Mesenchymal stem cell (in vitro differentiated cells and primary cell): Measurements from ENCODE around the gene PPP1R10.
A peak's percentile ranks its signal among the peaks of the same experiment; 100 is the strongest.

Source experiments
- DNase-seq: peaks from one replicate; pipeline ENCODE4 v3.0.0-alpha.2; 2013
- H2AFZ ChIP-seq: one replicate; pipeline ENCODE4 v1.6.1; 2013; ENCODE audit warnings: low read depth, mild to moderate bottlenecking, control low read depth, inconsistent platforms, low read length, moderate library complexity
- H2AK5ac ChIP-seq: 2 replicates; pipeline ENCODE4 v1.6.1; 2013; ENCODE audit warnings: low read length, moderate library complexity, mild to moderate bottlenecking, inconsistent platforms; ENCODE audit not compliant: severe bottlenecking
- H2BK120ac ChIP-seq: one replicate; pipeline ENCODE4 v1.6.1; 2013; ENCODE audit warnings: low read depth, mild to moderate bottlenecking, inconsistent platforms, low read length, moderate library complexity
- H2BK12ac ChIP-seq, 2 experiments: one replicate each; pipeline ENCODE4 v1.6.1; 2013; ENCODE audit warnings: inconsistent platforms in 2 of 2, low read length in 2 of 2, mild to moderate bottlenecking in 2 of 2, moderate library complexity in 2 of 2, control low read depth in 1 of 2
- H2BK15ac ChIP-seq: one replicate; pipeline ENCODE4 v1.6.1; 2013; ENCODE audit warnings: mild to moderate bottlenecking, low read depth, inconsistent platforms; ENCODE audit not compliant: poor library complexity, severe bottlenecking
- H2BK5ac ChIP-seq: 2 replicates; pipeline ENCODE4 v1.6.1; 2013; ENCODE audit warnings: low read depth, mild to moderate bottlenecking, low read length, control low read depth, inconsistent platforms; ENCODE audit not compliant: poor library complexity, severe bottlenecking
- H3K14ac ChIP-seq, 2 experiments: one replicate each; pipeline ENCODE4 v1.6.1; 2013; ENCODE audit warnings: inconsistent platforms in 2 of 2, low read length in 2 of 2, control low read depth in 1 of 2, mild to moderate bottlenecking in 1 of 2, moderate library complexity in 1 of 2
- H3K18ac ChIP-seq, 2 experiments: one replicate each; pipeline ENCODE4 v1.6.1; 2013; ENCODE audit warnings: inconsistent platforms in 2 of 2, low read length in 2 of 2, control low read depth in 1 of 2, low read depth in 1 of 2, mild to moderate bottlenecking in 1 of 2
- H3K23ac ChIP-seq, 2 experiments: one replicate each; pipeline ENCODE4 v1.6.1; 2013; ENCODE audit warnings: inconsistent platforms in 2 of 2, low read length in 2 of 2, mild to moderate bottlenecking in 2 of 2, moderate library complexity in 2 of 2, control low read depth in 1 of 2
- H3K27ac ChIP-seq: 2 replicates; pipeline ENCODE4 v1.5.1; 2013; ENCODE audit warnings: mild to moderate bottlenecking, moderate library complexity, low read length, control low read depth, inconsistent platforms; ENCODE audit not compliant: poor library complexity, severe bottlenecking
- H3K27me3 ChIP-seq, 2 experiments: 2 replicates each; pipeline versions ENCODE4 v1.6.1 to v1.7.0; 2013; ENCODE audit warnings: low read length in 2 of 2, mild to moderate bottlenecking in 2 of 2, moderate library complexity in 2 of 2, control low read depth in 1 of 2, inconsistent platforms in 1 of 2; ENCODE audit not compliant: control insufficient read depth in 1 of 2, insufficient read depth in 1 of 2
- H3K36me3 ChIP-seq, 2 experiments: 2 replicates each; pipeline versions ENCODE4 v1.6.1 to v1.7.0; 2013; ENCODE audit warnings: low read length in 2 of 2, control low read depth in 1 of 2, inconsistent platforms in 1 of 2, low read depth in 1 of 2, mild to moderate bottlenecking in 1 of 2; ENCODE audit not compliant: insufficient read depth in 2 of 2, control insufficient read depth in 1 of 2
- H3K4ac ChIP-seq, 2 experiments: one replicate each; pipeline ENCODE4 v1.6.1; 2013; ENCODE audit warnings: inconsistent platforms in 2 of 2, low read length in 2 of 2, mild to moderate bottlenecking in 2 of 2, moderate library complexity in 2 of 2, control low read depth in 1 of 2, low read depth in 1 of 2
- H3K4me1 ChIP-seq: 2 replicates; pipeline ENCODE4 v1.6.1; 2013; ENCODE audit warnings: low read depth, low read length, control low read depth; ENCODE audit not compliant: control insufficient read depth, insufficient read depth
- H3K4me2 ChIP-seq: 2 replicates; pipeline ENCODE4 v1.6.1; 2013; ENCODE audit warnings: low read length, mild to moderate bottlenecking, inconsistent platforms; ENCODE audit not compliant: poor library complexity, severe bottlenecking
- H3K4me3 ChIP-seq, 2 experiments: 2 replicates each; pipeline versions ENCODE4 v1.5.1 to v1.7.0; 2013; ENCODE audit warnings: low read length in 2 of 2, mild to moderate bottlenecking in 2 of 2, control low read depth in 1 of 2, low read depth in 1 of 2; ENCODE audit not compliant: insufficient read depth in 1 of 2
- H3K79me1 ChIP-seq: replicated peaks from 2 replicates; pipeline ENCODE4 v1.6.1; 2013; ENCODE audit warnings: mild to moderate bottlenecking, control low read depth, low read length, inconsistent platforms; ENCODE audit not compliant: poor library complexity, severe bottlenecking
- H3K9ac ChIP-seq: 2 replicates; pipeline ENCODE4 v1.7.0; 2013; ENCODE audit warnings: mild to moderate bottlenecking, low read length, moderate library complexity
- H3K9me3 ChIP-seq: 2 replicates; pipeline ENCODE4 v1.7.0; 2013; ENCODE audit warnings: mild to moderate bottlenecking, low read length; ENCODE audit not compliant: control insufficient read depth
- H4K8ac ChIP-seq: one replicate; pipeline ENCODE4 v1.6.1; 2013; ENCODE audit warnings: inconsistent platforms, mild to moderate bottlenecking, low read length, moderate library complexity
- H4K91ac ChIP-seq: one replicate; pipeline ENCODE4 v1.6.1; 2013; ENCODE audit warnings: mild to moderate bottlenecking, low read length, inconsistent platforms
- WGBS: methylation state at CpG from one replicate; pipeline ENCODE4 v1.1.7; 2013; ENCODE audit warnings: mixed read lengths; 5-methylcytosine and 5-hydroxymethylcytosine counted together

Gene PPP1R10

GRCh38 chr6:30573113-30573512 lies 43.9 kb downstream of the PPP1R10 start:
- H2BK5ac ChIP-seq: no peak overlapping the region
- no peak overlapping the region for H3K27ac ChIP-seq
- H3K9ac ChIP-seq: peak overlapping the region; percentile 98
- H2BK12ac ChIP-seq: no peak overlapping the region
- no peak overlapping the region for H3K23ac ChIP-seq
- DNase-seq: no peak
- H3K4me1 ChIP-seq: peaks cover 11% of the 10 kb centered on the region
- H2BK15ac ChIP-seq: no peak overlapping the region
- H3K18ac ChIP-seq: no peak overlapping the region
- H3K4ac ChIP-seq: no peak overlapping the region
- peaks cover 16% of the 10 kb centered on the region for H3K79me1 ChIP-seq
- no peak overlapping the region for H4K91ac ChIP-seq
- no peaks in the 10 kb centered on the region for H3K9me3 ChIP-seq
- 71% methylated on average over 4 of the region's 4 CpGs for WGBS
- no peak overlapping the region for H3K14ac ChIP-seq
- no peak overlapping the region for H4K8ac ChIP-seq
- no peaks in the 10 kb centered on the region for H3K27me3 ChIP-seq
- H3K4me2 ChIP-seq: no peak overlapping the region
- H2AFZ ChIP-seq: no peak overlapping the region
- H3K36me3 ChIP-seq: peaks cover 14 to 38% of the 10 kb centered on the region in 2 experiments
- no peak overlapping the region for H2BK120ac ChIP-seq
- H2AK5ac ChIP-seq: no peak overlapping the region
- H3K4me3 ChIP-seq: peak overlapping the region in 1 of 2 experiments; percentile 99

GRCh38 chr6:30572148-30572547 lies 44.9 kb downstream of the PPP1R10 start:
- no peak overlapping the region for H2AK5ac ChIP-seq
- H3K9ac ChIP-seq: peak overlapping the region; percentile 98
- H3K23ac ChIP-seq: no peak overlapping the region
- peaks cover 8% of the 10 kb centered on the region for H3K79me1 ChIP-seq
- H3K27ac ChIP-seq: no peak overlapping the region
- H2AFZ ChIP-seq: no peak overlapping the region
- H2BK5ac ChIP-seq: no peak overlapping the region
- peak overlapping the region in 1 of 2 experiments; percentile 99 for H3K4me3 ChIP-seq
- no peak overlapping the region for H3K18ac ChIP-seq
- peaks cover 11% of the 10 kb centered on the region for H3K4me1 ChIP-seq
- H3K36me3 ChIP-seq: peaks cover 6 to 29% of the 10 kb centered on the region in 2 experiments
- no peak overlapping the region for H4K91ac ChIP-seq
- DNase-seq: no peak
- H4K8ac ChIP-seq: no peak overlapping the region
- H2BK15ac ChIP-seq: no peak overlapping the region
- H3K4ac ChIP-seq: peak overlapping the region in 1 of 2 experiments; percentile 44
- H3K27me3 ChIP-seq: no peaks in the 10 kb centered on the region
- peak overlapping the region; percentile 80 for H3K4me2 ChIP-seq
- H3K14ac ChIP-seq: no peak overlapping the region
- no peaks in the 10 kb centered on the region for H3K9me3 ChIP-seq
- H2BK12ac ChIP-seq: no peak overlapping the region
- H2BK120ac ChIP-seq: no peak overlapping the region

DNA sequence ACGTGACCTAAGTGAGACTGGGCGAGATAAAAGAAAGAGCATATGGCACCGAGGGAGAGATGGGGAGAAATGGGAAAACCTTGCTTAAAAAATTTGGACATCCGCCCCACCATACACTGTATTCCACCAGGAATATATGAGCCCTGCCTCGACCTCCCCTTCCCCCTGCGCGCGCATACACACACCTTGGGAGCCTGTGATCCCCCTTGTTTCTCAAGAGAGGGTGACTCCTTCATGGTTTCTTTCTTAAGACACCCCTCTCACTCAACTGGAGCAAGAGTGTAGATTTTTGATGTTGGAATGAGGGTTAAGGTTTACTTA lies 45.3 kb downstream of the PPP1R10 start:
- Histone ChIP-seq H3K9ac (peak overlapping the region; percentile 98), H2AFZ (peak overlapping the region; percentile 2), H4K8ac (peak overlapping the region; percentile 88), H3K79me1 (peaks cover 5% of the 10 kb centered on the region), H2AK5ac (no peak overlapping the region), H3K27me3 (no peaks in the 10 kb centered on the region), H2BK5ac (peak overlapping the region; percentile 4), H2BK15ac (no peak overlapping the region), H2BK120ac (no peak overlapping the region), H3K27ac (peak overlapping the region; percentile 90), H3K4me2 (peak overlapping the region; percentile 80), H4K91ac (no peak overlapping the region), H3K14ac (peak overlapping the region in 1 of 2 experiments; percentile 30), H3K18ac (peak overlapping the region; percentile 68 to 90), H3K4me3 (peak overlapping the region; percentile 81 to 99), H3K9me3 (no peaks in the 10 kb centered on the region), H2BK12ac (no peak overlapping the region), H3K4me1 (peaks cover 11% of the 10 kb centered on the region), H3K4ac (peak overlapping the region in 1 of 2 experiments; percentile 91), H3K23ac (no peak overlapping the region), H3K36me3 (peaks cover 4 to 24% of the 10 kb centered on the region in 2 experiments)
- no peak for DNase-seq
- WGBS: 0% methylated on average over 7 of the region's 8 CpGs

DNA sequence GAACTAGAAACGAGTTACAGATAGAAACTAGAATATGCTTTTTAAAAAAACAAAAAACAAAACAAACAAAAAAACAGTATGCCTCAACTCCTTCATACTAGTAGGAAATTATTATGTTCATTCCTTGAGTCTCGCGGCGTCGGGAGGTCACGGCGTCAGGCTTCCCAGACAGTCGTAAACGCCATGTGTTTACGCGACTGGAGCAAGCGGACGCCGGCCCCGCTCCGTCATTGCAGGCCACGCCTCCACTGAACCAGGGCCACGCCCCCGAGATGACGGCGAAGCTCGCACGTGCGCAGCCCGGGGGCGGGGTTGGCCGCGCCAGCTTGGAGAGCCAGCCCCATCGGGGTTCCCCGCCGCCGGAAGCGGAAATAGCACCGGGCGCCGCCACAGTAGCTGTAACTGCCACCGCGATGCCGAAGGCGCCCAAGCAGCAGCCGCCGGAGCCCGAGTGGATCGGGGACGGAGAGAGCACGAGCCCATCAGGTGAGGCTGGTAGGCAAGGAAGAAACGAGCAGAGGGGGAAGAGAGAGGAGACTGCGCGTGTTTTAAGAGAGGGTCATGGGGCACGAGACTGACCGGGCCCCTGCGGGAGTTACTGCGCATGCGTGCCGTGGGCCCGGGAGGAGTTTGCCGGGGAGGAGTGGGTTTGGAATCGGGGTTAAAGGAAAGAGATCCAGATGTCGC lies 45.8 kb downstream of the PPP1R10 start, which contains the start of gene ABCF1:
Gene ABCF1 (plus strand): TSS at position 368 of the 687 bp plus-strand sequence. CDS start 46 bp downstream, at position 414.
- H3K79me1 ChIP-seq: peaks cover 1% of the 10 kb centered on the region
- DNase-seq: peak; percentile 97
- WGBS: under 1% methylated on average over 56 of the region's 59 CpGs
- H2BK12ac ChIP-seq: no peak within 1 kb of the TSS
- peak within 1 kb of the TSS; percentile 88 for H4K8ac ChIP-seq
- peak within 1 kb of the TSS; percentile 80 for H3K4me2 ChIP-seq
- H3K4me1 ChIP-seq: peaks cover 11% of the 10 kb centered on the region
- peak within 1 kb of the TSS; percentile 29 for H2BK15ac ChIP-seq
- H3K4me3 ChIP-seq: peak within 1 kb of the TSS; percentile 81 to 99
- peak within 1 kb of the TSS in 1 of 2 experiments; percentile 98 for H3K14ac ChIP-seq
- peak within 1 kb of the TSS; percentile 90 to 98 for H3K18ac ChIP-seq
- H2AFZ ChIP-seq: peak within 1 kb of the TSS; percentile 99
- H4K91ac ChIP-seq: peak within 1 kb of the TSS; percentile 86
- H2BK5ac ChIP-seq: peak within 1 kb of the TSS; percentile 54
- peak within 1 kb of the TSS in 1 of 2 experiments; percentile 94 for H3K23ac ChIP-seq
- H3K27ac ChIP-seq: peak within 1 kb of the TSS; percentile 90
- no peak within 1 kb of the TSS for H2AK5ac ChIP-seq
- peak within 1 kb of the TSS; percentile 90 to 99 for H3K4ac ChIP-seq
- no peaks in the 10 kb centered on the region for H3K9me3 ChIP-seq
- peaks cover 0 to 20% of the 10 kb centered on the region in 2 experiments for H3K36me3 ChIP-seq
- peak within 1 kb of the TSS; percentile 98 for H3K9ac ChIP-seq
- H3K27me3 ChIP-seq: no peaks in the 10 kb centered on the region
- H2BK120ac ChIP-seq: peak within 1 kb of the TSS; percentile 65
